IgD-negative memory B cell (primary cell): ENCODE results near the gene KCNG2. TPM values are rescaled to one million over a fixed set of nuclear protein-coding genes. Genes with fewer than 3 reads are reported as not detected.

ENCODE experiments used
- H3K27ac Mint-ChIP-seq, 3 donors: one replicate each; pipeline ENCODE4 v1.8.0; 2020 to 2022; ENCODE audit warnings: mild to moderate bottlenecking in 3 of 3, mixed read lengths in 3 of 3, moderate library complexity in 1 of 3
- H3K27me3 Mint-ChIP-seq: one replicate; pipeline ENCODE4 v1.8.0; 2021; ENCODE audit warnings: mixed read lengths
- H3K36me3 Mint-ChIP-seq: one replicate; pipeline ENCODE4 v1.8.0; 2020; ENCODE audit warnings: mild to moderate bottlenecking, mixed read lengths
- H3K4me1 Mint-ChIP-seq, 3 donors: one replicate each; pipeline ENCODE4 v1.8.0; 2020 to 2022; ENCODE audit warnings: mixed read lengths in 3 of 3, mild to moderate bottlenecking in 1 of 3
- H3K4me3 Mint-ChIP-seq, 4 donors: one replicate each; pipeline ENCODE4 v1.8.0; 2020 to 2022; ENCODE audit warnings: mild to moderate bottlenecking in 4 of 4, mixed read lengths in 4 of 4, moderate library complexity in 3 of 4
- H3K9me3 Mint-ChIP-seq, 3 donors: one replicate each; pipeline ENCODE4 v1.8.0; 2020 to 2021; ENCODE audit warnings: mixed read lengths in 3 of 3, mild to moderate bottlenecking in 1 of 3
- polyA plus RNA-seq: library from polyadenylated mRNA; unstranded; fragments of 300-500 nt; fragmentation: Illumina TruSeq; gene quantifications from one replicate; pipeline ENCODE4 v1.2.3, GENCODE V29; 2021

Gene KCNG2
- polyA plus RNA-seq, 1 donor from 2014 or later = not detected

- Mint-ChIP-seq H3K4me3 (no peak overlapping the region), H3K27me3 (peaks cover 27% of the 10 kb centered on the region), H3K9me3 (peaks cover 0 to 8% (median 0%) of the 10 kb centered on the region in 3 donors), H3K36me3 (no peaks in the 10 kb centered on the region), H3K27ac (peak overlapping the region in 2 of 3 donors; percentile 46 to 53), H3K4me1 (peaks cover 0 to 2% (median 0%) of the 10 kb centered on the region in 3 donors)
Observed at GRCh38 chr18:79775441-79776221, 22.1 kb upstream of the KCNG2 start.

- Mint-ChIP-seq H3K9me3 (peaks cover 0 to 8% (median 0%) of the 10 kb centered on the region in 3 donors), H3K4me1 (peaks cover 0 to 2% (median 0%) of the 10 kb centered on the region in 3 donors), H3K27ac (no peak overlapping the region), H3K4me3 (no peak overlapping the region), H3K36me3 (no peaks in the 10 kb centered on the region), H3K27me3 (peaks cover 32% of the 10 kb centered on the region)
Observed at GRCh38 chr18:79776674-79777073, 21.1 kb upstream of the KCNG2 start.

DNA sequence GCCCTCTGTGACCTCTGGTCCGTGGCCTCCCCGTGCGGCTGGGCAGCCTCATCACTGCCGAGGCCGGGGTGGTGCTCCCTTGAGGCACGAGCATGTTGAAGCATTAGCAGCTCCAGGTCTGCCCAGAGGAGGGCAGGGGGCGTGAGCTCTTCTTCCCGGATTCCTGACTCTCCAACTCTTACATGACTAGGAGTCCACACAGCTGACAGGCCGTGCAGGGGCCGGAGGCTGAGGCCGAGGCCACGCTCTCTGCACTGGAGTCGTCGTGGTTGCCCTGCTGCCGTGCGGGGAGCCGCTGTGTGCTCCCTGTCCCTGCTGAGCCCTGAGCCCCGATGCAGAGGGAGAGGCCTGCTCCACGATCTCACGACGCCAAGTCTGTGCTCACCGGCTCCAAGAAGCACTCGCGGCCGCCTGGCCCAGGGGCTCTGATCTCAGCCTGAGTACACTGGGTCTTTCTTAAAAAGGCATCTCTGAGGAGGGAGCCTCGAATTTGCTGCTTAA is 19.4 kb upstream of the KCNG2 start:
- peak overlapping the region in 1 of 3 donors; percentile 47 for H3K27ac Mint-ChIP-seq
- H3K36me3 Mint-ChIP-seq = no peaks in the 10 kb centered on the region
- no peaks in the 10 kb centered on the region for H3K4me1 Mint-ChIP-seq
- H3K27me3 Mint-ChIP-seq = peaks cover 27% of the 10 kb centered on the region
- H3K4me3 Mint-ChIP-seq = no peak overlapping the region
- peaks cover 0 to 8% (median 0%) of the 10 kb centered on the region in 3 donors for H3K9me3 Mint-ChIP-seq

DNA sequence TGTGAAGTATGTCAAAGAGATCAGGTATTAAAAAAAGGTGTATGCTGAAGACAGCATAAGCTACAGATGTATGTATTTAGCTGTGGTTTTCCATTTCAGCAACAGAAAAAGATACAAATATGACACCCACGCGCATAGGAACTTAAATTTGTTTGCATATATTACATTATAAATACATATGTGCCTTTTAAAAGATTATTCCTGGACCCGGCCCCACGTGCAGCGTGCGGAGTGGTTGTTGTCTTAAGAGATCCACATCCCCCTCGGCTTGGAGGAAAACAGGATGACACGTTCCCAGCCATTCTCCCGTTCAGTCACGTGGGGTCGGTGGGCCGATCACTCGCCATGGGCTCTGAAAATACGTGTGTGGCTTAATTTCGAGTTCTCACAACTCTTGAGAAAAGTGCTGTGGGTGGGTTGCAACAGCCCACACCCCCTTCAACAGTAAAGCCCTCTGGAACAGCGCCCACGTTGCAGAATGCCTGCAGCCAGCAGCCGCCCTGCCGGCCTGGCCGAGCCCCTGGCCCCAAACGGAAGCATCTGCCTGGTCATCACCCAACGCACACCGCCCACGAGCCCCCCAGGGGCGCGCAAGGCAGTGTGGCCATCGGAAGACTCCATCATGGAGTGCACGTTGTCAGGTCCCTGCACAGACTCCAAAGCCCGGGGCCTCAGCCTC is 18.6 kb upstream of the KCNG2 start:
- H3K27me3 Mint-ChIP-seq = peaks cover 26% of the 10 kb centered on the region
- H3K36me3 Mint-ChIP-seq = no peaks in the 10 kb centered on the region
- H3K27ac Mint-ChIP-seq = no peak overlapping the region
- H3K4me3 Mint-ChIP-seq = no peak overlapping the region
- peaks cover 0 to 8% (median 0%) of the 10 kb centered on the region in 3 donors for H3K9me3 Mint-ChIP-seq
- H3K4me1 Mint-ChIP-seq = no peaks in the 10 kb centered on the region

GRCh38 chr18:79779700-79780190 is 18.0 kb upstream of the KCNG2 start:
- peaks cover 23% of the 10 kb centered on the region for H3K27me3 Mint-ChIP-seq
- peaks cover 0 to 8% (median 0%) of the 10 kb centered on the region in 3 donors for H3K9me3 Mint-ChIP-seq
- no peaks in the 10 kb centered on the region for H3K36me3 Mint-ChIP-seq
- no peak overlapping the region for H3K27ac Mint-ChIP-seq
- no peak overlapping the region for H3K4me3 Mint-ChIP-seq
- H3K4me1 Mint-ChIP-seq = peaks cover 0 to 2% (median 0%) of the 10 kb centered on the region in 3 donors

DNA sequence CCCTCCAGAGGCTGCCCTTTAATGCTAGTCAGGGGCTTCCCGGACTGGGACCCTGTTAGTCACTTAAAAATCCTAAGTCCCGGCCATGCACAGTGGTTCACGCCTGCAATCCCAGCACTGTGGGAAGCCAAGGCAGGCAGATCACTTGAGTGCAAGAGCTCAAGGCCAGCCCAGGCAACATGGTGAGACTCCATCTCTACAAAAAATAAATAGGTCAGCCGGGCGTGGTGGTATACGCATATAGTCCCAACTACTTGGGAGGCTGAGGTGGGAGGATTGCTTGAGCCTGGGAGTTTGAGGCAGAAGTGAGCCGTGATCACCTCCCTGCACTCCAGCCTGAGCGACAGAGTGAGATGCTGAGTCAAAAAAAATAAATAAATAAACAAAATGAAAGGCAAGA is 17.2 kb upstream of the KCNG2 start:
- H3K36me3 Mint-ChIP-seq = no peaks in the 10 kb centered on the region
- no peak overlapping the region for H3K27ac Mint-ChIP-seq
- H3K4me1 Mint-ChIP-seq = peaks cover 0 to 2% (median 0%) of the 10 kb centered on the region in 3 donors
- no peak overlapping the region for H3K4me3 Mint-ChIP-seq
- peaks cover 23% of the 10 kb centered on the region for H3K27me3 Mint-ChIP-seq
- peaks cover 0 to 8% (median 0%) of the 10 kb centered on the region in 3 donors for H3K9me3 Mint-ChIP-seq

GRCh38 chr18:79781331-79781941 is 16.3 kb upstream of the KCNG2 start:
- H3K9me3 Mint-ChIP-seq = peaks cover 0 to 8% (median 0%) of the 10 kb centered on the region in 3 donors
- peak overlapping the region in 1 of 4 donors; percentile 49 for H3K4me3 Mint-ChIP-seq
- peaks cover 0 to 2% (median 0%) of the 10 kb centered on the region in 3 donors for H3K4me1 Mint-ChIP-seq
- no peak overlapping the region for H3K27ac Mint-ChIP-seq
- no peaks in the 10 kb centered on the region for H3K36me3 Mint-ChIP-seq
- H3K27me3 Mint-ChIP-seq = peaks cover 24% of the 10 kb centered on the region

DNA sequence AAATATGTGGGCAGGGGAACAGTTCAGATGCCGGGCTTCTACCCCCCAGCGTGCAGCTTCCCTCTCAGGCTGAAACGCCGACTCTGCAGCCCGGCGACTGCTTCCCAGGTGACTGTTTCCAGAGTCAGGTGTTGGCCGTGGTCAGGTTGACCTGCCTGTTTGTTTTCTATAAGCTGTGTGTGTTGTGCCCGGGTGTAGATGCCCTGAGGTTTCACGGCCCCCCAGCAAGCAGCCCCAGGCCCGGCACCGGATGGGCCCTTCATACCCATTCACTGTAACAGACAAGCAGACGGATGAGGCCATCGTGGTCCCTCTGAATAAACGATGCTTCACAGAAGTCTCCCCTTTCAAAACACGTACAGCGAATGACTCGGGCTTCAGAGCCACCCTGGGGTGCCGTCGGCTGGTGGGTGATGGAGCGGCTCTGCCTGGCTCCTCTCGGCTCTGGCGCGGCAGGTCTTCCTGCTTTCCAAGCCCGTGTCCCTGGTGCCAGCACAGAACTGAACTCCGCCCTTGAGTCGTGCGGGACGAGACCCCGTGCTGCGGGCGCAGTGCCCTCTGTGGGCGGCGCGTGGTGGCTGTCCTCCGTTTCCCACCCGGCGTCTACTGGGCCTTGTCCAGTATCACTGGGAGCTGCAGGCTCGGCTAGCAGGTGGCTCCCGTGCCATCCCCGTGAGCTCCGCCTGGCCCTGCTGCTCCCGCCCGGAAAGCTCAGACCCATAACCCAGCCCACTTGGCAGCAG is 15.0 kb upstream of the KCNG2 start:
- peaks cover 32% of the 10 kb centered on the region for H3K27me3 Mint-ChIP-seq
- H3K27ac Mint-ChIP-seq = no peak overlapping the region
- H3K36me3 Mint-ChIP-seq = no peaks in the 10 kb centered on the region
- peaks cover 0 to 2% (median 0%) of the 10 kb centered on the region in 3 donors for H3K9me3 Mint-ChIP-seq
- peaks cover 0 to 2% (median 0%) of the 10 kb centered on the region in 3 donors for H3K4me1 Mint-ChIP-seq
- H3K4me3 Mint-ChIP-seq = no peak overlapping the region

DNA sequence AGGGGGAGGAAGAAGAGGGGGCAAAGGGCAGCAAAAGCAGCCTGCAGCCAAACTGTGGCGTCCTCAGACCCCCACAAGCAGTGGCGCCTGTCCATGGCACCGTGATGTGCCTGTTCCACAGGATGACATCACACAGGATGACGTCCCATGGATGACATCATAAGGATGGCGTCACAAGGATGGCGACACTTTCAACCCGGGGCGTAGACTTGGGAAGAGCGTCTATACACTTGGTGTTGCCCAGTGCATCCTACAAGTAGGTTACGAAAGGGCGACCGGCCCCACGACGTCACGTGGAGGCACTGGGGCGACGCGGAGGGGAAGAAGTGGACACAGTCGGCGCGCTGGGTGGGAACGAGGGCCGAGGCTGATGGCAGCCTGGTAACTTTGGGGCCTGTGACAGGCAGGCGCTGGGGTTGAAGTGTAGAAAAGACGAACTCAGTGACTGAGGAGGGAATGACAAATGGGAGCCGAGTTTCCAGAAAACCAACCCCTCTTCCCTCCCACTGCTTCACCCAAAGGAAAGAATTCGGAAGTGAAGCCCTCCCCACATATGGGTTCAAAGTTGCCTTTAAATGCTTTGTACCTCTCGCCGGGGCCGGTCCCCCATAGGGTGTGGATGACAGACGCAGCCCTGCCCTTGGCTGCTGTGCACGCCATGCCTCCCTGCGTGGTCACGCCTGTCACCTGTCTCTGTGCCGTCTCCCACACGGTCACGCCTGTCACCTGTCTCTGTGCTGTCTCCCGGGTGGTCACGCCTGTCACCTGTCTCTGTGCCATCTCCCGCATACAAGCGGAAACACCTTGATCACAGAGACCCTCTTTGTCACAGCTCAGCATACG is 13.4 kb upstream of the KCNG2 start:
- no peaks in the 10 kb centered on the region for H3K36me3 Mint-ChIP-seq
- H3K4me1 Mint-ChIP-seq = peaks cover 0 to 2% (median 0%) of the 10 kb centered on the region in 3 donors
- peak overlapping the region in 1 of 4 donors; percentile 54 for H3K4me3 Mint-ChIP-seq
- no peak overlapping the region for H3K27ac Mint-ChIP-seq
- peaks cover 0 to 2% (median 0%) of the 10 kb centered on the region in 3 donors for H3K9me3 Mint-ChIP-seq
- H3K27me3 Mint-ChIP-seq = peaks cover 31% of the 10 kb centered on the region

GRCh38 chr18:79784965-79785770 is 12.6 kb upstream of the KCNG2 start:
- Mint-ChIP-seq H3K36me3 (no peaks in the 10 kb centered on the region), H3K4me1 (peaks cover 0 to 2% (median under 1%) of the 10 kb centered on the region in 3 donors), H3K4me3 (peak overlapping the region in 2 of 4 donors; percentile 28 to 67), H3K27ac (no peak overlapping the region), H3K27me3 (peaks cover 36% of the 10 kb centered on the region), H3K9me3 (peaks cover 0 to 2% (median 0%) of the 10 kb centered on the region in 3 donors)

GRCh38 chr18:79785831-79786230 is 11.9 kb upstream of the KCNG2 start:
- Mint-ChIP-seq H3K27ac (no peak overlapping the region), H3K4me1 (peaks cover 0 to 4% (median 2%) of the 10 kb centered on the region in 3 donors), H3K36me3 (no peaks in the 10 kb centered on the region), H3K9me3 (peaks cover 0 to 2% (median 0%) of the 10 kb centered on the region in 3 donors), H3K4me3 (no peak overlapping the region), H3K27me3 (peaks cover 41% of the 10 kb centered on the region)

- no peak overlapping the region for H3K27ac Mint-ChIP-seq
- peaks cover 2 to 4% (median 3%) of the 10 kb centered on the region in 3 donors for H3K4me1 Mint-ChIP-seq
- peaks cover 0 to 2% (median 0%) of the 10 kb centered on the region in 3 donors for H3K9me3 Mint-ChIP-seq
- no peaks in the 10 kb centered on the region for H3K36me3 Mint-ChIP-seq
- peak overlapping the region in 1 of 4 donors; percentile 10 for H3K4me3 Mint-ChIP-seq
- H3K27me3 Mint-ChIP-seq = peaks cover 43% of the 10 kb centered on the region
Observed at GRCh38 chr18:79786304-79786703, 11.4 kb upstream of the KCNG2 start.
